HFF-Myc (cell line): ENCODE measurements around the gene CYS1.
"Not testable (repeated sequence)": the region's sequence is repeated elsewhere in the genome, so short reads cannot be mapped to it uniquely, and the experiment has no call there.

Source experiments
- DNase-seq: peaks from one replicate; pipeline ENCODE4 v3.0.0-alpha.2; 2011; ENCODE audit warnings: low read depth; ENCODE audit errors: extremely low read depth
- H3K4me3 ChIP-seq: replicated peaks from 2 replicates; pipeline ENCODE4 v1.5.1; 2011; ENCODE audit warnings: low read depth, mild to moderate bottlenecking, control low read depth, low read length
- TF ChIP-seq, protein P1 (sequence below): IDR thresholded peaks from 2 replicates; pipeline ENCODE4 v1.5.1; 2012; ENCODE audit warnings: mild to moderate bottlenecking, low read depth, low read length, control low read depth; ENCODE audit errors: missing control alignments

CYS1 gene

DNA sequence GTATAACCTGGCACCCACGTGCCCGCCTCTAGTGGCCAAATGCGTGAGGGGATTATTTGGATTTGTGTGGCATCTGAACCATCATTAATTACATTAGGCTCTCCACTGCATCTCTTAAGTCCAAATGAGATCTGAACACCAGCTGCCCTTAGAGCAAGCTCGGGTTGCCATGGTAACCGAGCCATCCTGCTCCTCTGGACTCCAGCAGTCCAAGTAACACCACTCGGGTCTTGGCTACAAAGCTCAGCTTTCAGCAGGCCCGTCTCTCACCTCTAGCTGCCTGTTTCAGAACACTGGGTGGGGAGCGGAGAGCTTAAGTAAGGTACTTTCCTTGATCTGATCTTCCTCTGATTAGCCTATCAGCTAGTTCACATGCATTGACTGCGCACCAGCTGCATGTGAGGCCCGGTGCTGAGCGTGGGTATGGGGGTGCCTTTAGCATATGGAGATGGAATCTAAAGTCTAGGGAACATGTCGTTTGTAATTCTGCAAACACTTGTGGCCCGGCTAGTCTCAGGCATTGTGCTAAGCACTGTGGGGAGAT, 14.1 kb upstream of the CYS1 start:
- TF ChIP-seq, protein P1, sequence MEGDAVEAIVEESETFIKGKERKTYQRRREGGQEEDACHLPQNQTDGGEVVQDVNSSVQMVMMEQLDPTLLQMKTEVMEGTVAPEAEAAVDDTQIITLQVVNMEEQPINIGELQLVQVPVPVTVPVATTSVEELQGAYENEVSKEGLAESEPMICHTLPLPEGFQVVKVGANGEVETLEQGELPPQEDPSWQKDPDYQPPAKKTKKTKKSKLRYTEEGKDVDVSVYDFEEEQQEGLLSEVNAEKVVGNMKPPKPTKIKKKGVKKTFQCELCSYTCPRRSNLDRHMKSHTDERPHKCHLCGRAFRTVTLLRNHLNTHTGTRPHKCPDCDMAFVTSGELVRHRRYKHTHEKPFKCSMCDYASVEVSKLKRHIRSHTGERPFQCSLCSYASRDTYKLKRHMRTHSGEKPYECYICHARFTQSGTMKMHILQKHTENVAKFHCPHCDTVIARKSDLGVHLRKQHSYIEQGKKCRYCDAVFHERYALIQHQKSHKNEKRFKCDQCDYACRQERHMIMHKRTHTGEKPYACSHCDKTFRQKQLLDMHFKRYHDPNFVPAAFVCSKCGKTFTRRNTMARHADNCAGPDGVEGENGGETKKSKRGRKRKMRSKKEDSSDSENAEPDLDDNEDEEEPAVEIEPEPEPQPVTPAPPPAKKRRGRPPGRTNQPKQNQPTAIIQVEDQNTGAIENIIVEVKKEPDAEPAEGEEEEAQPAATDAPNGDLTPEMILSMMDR, result no peak
- no peak overlapping the region for H3K4me3 ChIP-seq
- DNase-seq, result no peak

DNA sequence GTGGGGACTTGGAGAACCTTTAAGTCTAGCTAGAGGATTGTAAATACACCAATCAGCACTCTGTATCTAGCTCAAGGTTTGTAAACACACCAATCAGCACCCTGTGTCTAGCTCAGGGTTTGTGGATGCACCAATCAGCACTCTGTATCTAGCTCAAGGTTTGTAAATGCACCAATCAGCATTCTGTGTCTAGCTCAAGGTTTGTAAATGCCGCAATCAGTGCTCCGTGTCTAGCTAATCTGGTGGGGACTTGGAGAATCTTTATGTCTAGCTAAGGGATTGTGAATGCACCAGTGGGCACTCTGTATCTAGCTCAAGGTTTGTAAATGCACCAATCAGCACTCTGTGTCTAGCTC, 11.7 kb upstream of the CYS1 start:
- DNase-seq, result not testable (repeated sequence)

GRCh38 chr2:10091182-10091888, 11.1 kb upstream of the CYS1 start:
- no peak overlapping the region for H3K4me3 ChIP-seq
- DNase-seq, result no peak
- TF ChIP-seq, protein P1, result no peak

More for the DNA sequence above, 11.7 kb upstream of the CYS1 start:
- H3K4me3 ChIP-seq, result not testable (repeated sequence)

GRCh38 chr2:10089565-10090190, 9.5 kb upstream of the CYS1 start:
- TF ChIP-seq, protein P1, result no peak
- no peak overlapping the region for H3K4me3 ChIP-seq
- no peak for DNase-seq

GRCh38 chr2:10087360-10087759, 7.1 kb upstream of the CYS1 start:
- DNase-seq, result no peak
- TF ChIP-seq, protein P1, result no peak
- no peak overlapping the region for H3K4me3 ChIP-seq

DNA sequence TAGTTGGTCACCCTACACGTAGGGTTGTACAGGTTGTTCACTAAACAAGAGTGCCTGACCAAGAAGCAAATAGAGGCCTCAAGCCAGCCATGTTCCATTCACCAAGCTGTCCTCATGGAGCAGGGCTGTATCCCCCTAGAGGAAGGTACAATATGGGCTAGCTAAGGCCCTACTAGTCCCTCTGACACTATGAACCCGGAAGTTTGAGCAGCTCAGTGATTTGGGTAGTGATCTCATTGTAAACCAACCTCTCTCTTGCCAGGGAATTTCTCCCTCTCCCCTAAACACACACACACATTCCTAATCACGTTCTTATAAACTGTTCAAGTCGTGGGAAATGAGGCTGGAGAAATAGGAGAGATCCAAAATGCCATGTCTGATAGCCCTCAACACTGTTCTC, 6.7 kb upstream of the CYS1 start:
- DNase-seq, result no peak
- H3K4me3 ChIP-seq, result no peak overlapping the region
- TF ChIP-seq, protein P1, result no peak

- no peak for DNase-seq
- TF ChIP-seq, protein P1, result no peak
These were observed 5.5 kb upstream of the CYS1 start for GRCh38 chr2:10085668-10086059.

More at GRCh38 chr2:10085668-10086059, 5.5 kb upstream of the CYS1 start:
- no peak overlapping the region for H3K4me3 ChIP-seq
